ENCODE results near the gene AMBP.

DNA sequence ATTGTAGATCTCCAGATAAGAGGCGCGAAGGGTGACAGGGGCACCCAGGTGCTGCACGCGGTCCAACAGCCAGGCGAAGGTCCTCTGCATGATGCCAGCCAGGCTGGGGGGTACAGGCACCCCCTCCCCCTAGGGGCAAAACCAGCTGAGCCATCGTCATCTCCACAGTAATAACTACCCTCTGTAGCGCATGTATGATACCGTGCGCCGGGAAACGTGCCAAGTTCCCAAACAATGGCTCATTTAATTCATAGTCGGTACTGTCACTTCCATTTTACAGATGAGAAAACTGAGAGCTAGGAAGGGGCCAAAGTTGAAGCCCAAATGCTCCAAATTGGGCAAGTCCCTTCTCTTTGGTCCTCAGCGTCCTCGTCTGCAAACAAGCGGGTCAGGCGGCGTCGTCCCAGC is 19.5 kb upstream of the AMBP start:
- no peak for TF ChIP-seq EP300 (IDR thresholded peaks at IDR 0.05)
- TF ChIP-seq, protein P1, sequence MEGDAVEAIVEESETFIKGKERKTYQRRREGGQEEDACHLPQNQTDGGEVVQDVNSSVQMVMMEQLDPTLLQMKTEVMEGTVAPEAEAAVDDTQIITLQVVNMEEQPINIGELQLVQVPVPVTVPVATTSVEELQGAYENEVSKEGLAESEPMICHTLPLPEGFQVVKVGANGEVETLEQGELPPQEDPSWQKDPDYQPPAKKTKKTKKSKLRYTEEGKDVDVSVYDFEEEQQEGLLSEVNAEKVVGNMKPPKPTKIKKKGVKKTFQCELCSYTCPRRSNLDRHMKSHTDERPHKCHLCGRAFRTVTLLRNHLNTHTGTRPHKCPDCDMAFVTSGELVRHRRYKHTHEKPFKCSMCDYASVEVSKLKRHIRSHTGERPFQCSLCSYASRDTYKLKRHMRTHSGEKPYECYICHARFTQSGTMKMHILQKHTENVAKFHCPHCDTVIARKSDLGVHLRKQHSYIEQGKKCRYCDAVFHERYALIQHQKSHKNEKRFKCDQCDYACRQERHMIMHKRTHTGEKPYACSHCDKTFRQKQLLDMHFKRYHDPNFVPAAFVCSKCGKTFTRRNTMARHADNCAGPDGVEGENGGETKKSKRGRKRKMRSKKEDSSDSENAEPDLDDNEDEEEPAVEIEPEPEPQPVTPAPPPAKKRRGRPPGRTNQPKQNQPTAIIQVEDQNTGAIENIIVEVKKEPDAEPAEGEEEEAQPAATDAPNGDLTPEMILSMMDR (IDR thresholded peaks at IDR 0.05): no peak
- TF ChIP-seq POLR2A (IDR thresholded peaks at IDR 0.05; ENCODE audit: low read depth): no peak
- TF ChIP-seq POLR2AphosphoS5 (IDR thresholded peaks at IDR 0.05): no peak

Data from esophagus muscularis mucosa (tissue), 4 donors.